Lower leg skin (tissue), 3 donors: ENCODE results near the gene POLE4.

Source experiments
- CTCF ChIP-seq, 3 donors: fragments of 450-650 bp; IDR thresholded peaks; one replicate each; pipeline ENCODE4 v1.5.1; 2016; ENCODE audit warnings: antibody characterized with exemption in 3 of 3, mild to moderate bottlenecking in 3 of 3, moderate library complexity in 2 of 3
- POLR2A ChIP-seq, 2 donors: fragments of 450-650 bp; IDR thresholded peaks; one replicate each; pipeline ENCODE4 v1.6.1; 2016 to 2017; ENCODE audit warnings: antibody characterized with exemption in 2 of 2, mild to moderate bottlenecking in 1 of 2, moderate library complexity in 1 of 2

GRCh38 chr2:74991977-74992376, 33.5 kb downstream of the POLE4 start:
- TF ChIP-seq CTCF (IDR thresholded peaks at IDR 0.05): no peak
- TF ChIP-seq POLR2A (IDR thresholded peaks at IDR 0.05): no peak
